Loucy (cell line): Measurements from ENCODE around the gene SLC38A10.
A peak's percentile ranks its signal among the peaks of the same experiment; 100 is the strongest.

Experiments
- H2AFZ ChIP-seq: fragments of 200-600 bp; sonication (generic); 2 replicates; pipeline ENCODE4 v1.6.0; 2016; ENCODE audit warnings: antibody characterized with exemption, mild to moderate bottlenecking, low read length, moderate library complexity
- H3F3A ChIP-seq: fragments of 200-600 bp; 2 replicates; pipeline ENCODE4 v1.6.0; 2016; ENCODE audit warnings: antibody characterized with exemption, low read depth, mild to moderate bottlenecking
- H3K27me3 ChIP-seq: fragments of 200-600 bp; sonication (generic); 2 replicates; pipeline ENCODE4 v1.6.1; 2014; ENCODE audit warnings: low read length, mild to moderate bottlenecking; ENCODE audit not compliant: insufficient read depth, poor library complexity, severe bottlenecking
- H3K36me3 ChIP-seq: fragments of 200-600 bp; sonication (generic); 2 replicates; pipeline ENCODE4 v1.6.1; 2016; ENCODE audit warnings: low read length; ENCODE audit not compliant: insufficient read depth
- H3K4me1 ChIP-seq: fragments of 200-600 bp; sonication (generic); 2 replicates; pipeline ENCODE4 v1.5.1; 2014; ENCODE audit warnings: low read length, mild to moderate bottlenecking; ENCODE audit not compliant: insufficient read depth, poor library complexity, severe bottlenecking
- H3K4me2 ChIP-seq: fragments of 200-600 bp; sonication (generic); 2 replicates; pipeline ENCODE4 v1.6.0; 2014; ENCODE audit warnings: antibody characterized with exemption, low read length, low read depth, mild to moderate bottlenecking; ENCODE audit not compliant: poor library complexity, severe bottlenecking
- H3K4me3 ChIP-seq: fragments of 200-600 bp; sonication (generic); 2 replicates; pipeline ENCODE4 v1.5.1; 2014; ENCODE audit warnings: low read length, mild to moderate bottlenecking, mixed read lengths; ENCODE audit not compliant: poor library complexity, severe bottlenecking
- H3K79me2 ChIP-seq: fragments of 200-600 bp; sonication (generic); 2 replicates; pipeline ENCODE4 v1.6.1; 2014; ENCODE audit warnings: low read length; ENCODE audit not compliant: insufficient read depth
- H3K9ac ChIP-seq: fragments of 200-600 bp; sonication (generic); 2 replicates; pipeline ENCODE4 v1.6.0; 2014; ENCODE audit warnings: mild to moderate bottlenecking, low read depth, low read length, moderate library complexity; ENCODE audit not compliant: poor library complexity, severe bottlenecking
- H3K9me2 ChIP-seq: fragments of 200-600 bp; sonication (generic); replicated peaks from 2 replicates; pipeline ENCODE4 v1.6.1; 2016; ENCODE audit warnings: low read depth, low read length, mixed read lengths
- H3K9me3 ChIP-seq: fragments of 200-600 bp; sonication (generic); 2 replicates; pipeline ENCODE4 v1.6.1; 2014; ENCODE audit warnings: mild to moderate bottlenecking, antibody characterized with exemption, low read length, low read depth; ENCODE audit not compliant: insufficient read depth
- H4K20me1 ChIP-seq: fragments of 200-600 bp; sonication (generic); 2 replicates; pipeline ENCODE4 v1.6.0; 2014; ENCODE audit warnings: antibody characterized with exemption, low read length, mild to moderate bottlenecking; ENCODE audit not compliant: insufficient read depth, poor library complexity, severe bottlenecking
- CTCF ChIP-seq: fragments of 200-600 bp; sonication (generic); conservative IDR thresholded peaks from 2 replicates; pipeline ENCODE4 v1.5.1; 2014; ENCODE audit warnings: mild to moderate bottlenecking, antibody characterized with exemption, low read length
- EZH2phosphoT487 ChIP-seq: fragments of 200-600 bp; IDR thresholded peaks from 2 replicates; pipeline ENCODE4 v1.6.1; 2018; ENCODE audit warnings: antibody characterized with exemption, mild to moderate bottlenecking, moderate library complexity, borderline replicate concordance

Gene SLC38A10

GRCh38 chr17:81340607-81341515 lies 45.8 kb upstream of the SLC38A10 start:
- peaks cover 44% of the 10 kb centered on the region for H4K20me1 ChIP-seq
- peaks cover 21% of the 10 kb centered on the region for H3K27me3 ChIP-seq
- no peaks in the 10 kb centered on the region for H3K9me2 ChIP-seq
- peak overlapping the region; percentile 95 for H3K4me3 ChIP-seq
- H3K9me3 ChIP-seq: no peaks in the 10 kb centered on the region
- no peak overlapping the region for H2AFZ ChIP-seq
- H3F3A ChIP-seq: no peaks in the 10 kb centered on the region
- H3K79me2 ChIP-seq: peaks cover 78% of the 10 kb centered on the region
- TF ChIP-seq CTCF (no peak), EZH2phosphoT487 (no peak)
- peak overlapping the region; percentile 86 for H3K4me2 ChIP-seq
- peaks cover 36% of the 10 kb centered on the region for H3K4me1 ChIP-seq
- no peaks in the 10 kb centered on the region for H3K36me3 ChIP-seq
- H3K9ac ChIP-seq: peak overlapping the region; percentile 99

GRCh38 chr17:81339534-81340296 lies 44.6 kb upstream of the SLC38A10 start:
- peaks cover 12% of the 10 kb centered on the region for H3K27me3 ChIP-seq
- H3K79me2 ChIP-seq: peaks cover 67% of the 10 kb centered on the region
- H3F3A ChIP-seq: no peaks in the 10 kb centered on the region
- peaks cover 36% of the 10 kb centered on the region for H3K4me1 ChIP-seq
- H4K20me1 ChIP-seq: peaks cover 44% of the 10 kb centered on the region
- H3K36me3 ChIP-seq: no peaks in the 10 kb centered on the region
- H3K9ac ChIP-seq: peak overlapping the region; percentile 99
- no peak overlapping the region for H2AFZ ChIP-seq
- no peaks in the 10 kb centered on the region for H3K9me2 ChIP-seq
- H3K4me3 ChIP-seq: peak overlapping the region; percentile 57
- no peaks in the 10 kb centered on the region for H3K9me3 ChIP-seq
- TF ChIP-seq EZH2phosphoT487: no peak
- no peak for TF ChIP-seq CTCF
- peak overlapping the region; percentile 86 for H3K4me2 ChIP-seq

GRCh38 chr17:81339191-81339533 lies 44.1 kb upstream of the SLC38A10 start:
- H3K9me3 ChIP-seq: no peaks in the 10 kb centered on the region
- no peaks in the 10 kb centered on the region for H3K9me2 ChIP-seq
- H3K36me3 ChIP-seq: no peaks in the 10 kb centered on the region
- peaks cover 39% of the 10 kb centered on the region for H4K20me1 ChIP-seq
- TF ChIP-seq CTCF: 0 out of 2 replicates have a peak, but pooled peaks have one; percentile 0
- TF ChIP-seq EZH2phosphoT487: no peak
- H3F3A ChIP-seq: no peaks in the 10 kb centered on the region
- peaks cover 62% of the 10 kb centered on the region for H3K79me2 ChIP-seq
- H3K27me3 ChIP-seq: peaks cover 7% of the 10 kb centered on the region
- peaks cover 36% of the 10 kb centered on the region for H3K4me1 ChIP-seq
- peak overlapping the region; percentile 99 for H3K9ac ChIP-seq
- peak overlapping the region; percentile 57 for H3K4me3 ChIP-seq
- no peak overlapping the region for H2AFZ ChIP-seq
- H3K4me2 ChIP-seq: peak overlapping the region; percentile 86
